ENCODE data around the gene FAM107B.

FAM107B gene

GRCh38 chr10:14481752-14482151 lies 292.9 kb downstream of the FAM107B start:
- H3K36me3 ChIP-seq = no peaks in the 10 kb centered on the region
- H3K4me1 ChIP-seq (ENCODE audit: control insufficient read depth in 1 of 2, insufficient read depth in 1 of 2, low read depth in 1 of 2, low read length in 1 of 2) = no peaks in the 10 kb centered on the region
- no peak overlapping the region for H3K27ac ChIP-seq
- TF ChIP-seq CTCF (IDR thresholded peaks at IDR 0.05) = no peak
- H3K9me3 ChIP-seq = no peaks in the 10 kb centered on the region
- no peak overlapping the region for H3K4me3 ChIP-seq (ENCODE audit: low read depth in 1 of 2, low read length in 1 of 2)
- peaks cover 78% of the 10 kb centered on the region for H3K27me3 ChIP-seq

DNA sequence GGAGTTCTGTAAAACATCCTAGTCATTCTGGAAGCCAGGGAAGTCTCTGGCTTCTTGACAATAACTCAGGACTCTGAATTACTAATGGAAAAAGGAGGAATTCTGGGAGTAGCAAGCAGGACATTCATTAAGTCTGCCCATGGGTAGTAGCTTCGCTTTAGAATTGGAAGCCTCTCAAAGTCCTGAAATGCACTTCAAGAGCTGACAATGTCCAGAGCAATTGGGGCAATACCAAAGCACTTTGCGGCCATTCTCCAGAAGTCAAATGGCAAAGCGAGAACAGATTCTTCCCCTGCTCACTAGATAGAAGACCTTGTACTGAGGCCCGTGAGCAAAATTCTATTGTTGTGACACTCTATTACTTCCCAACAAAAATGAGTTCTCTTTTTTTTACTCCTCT lies 293.7 kb downstream of the FAM107B start:
- no peak for TF ChIP-seq CTCF (IDR thresholded peaks at IDR 0.05)
- Histone ChIP-seq H3K27me3 (peaks cover 78% of the 10 kb centered on the region), H3K27ac (no peak overlapping the region), H3K36me3 (no peaks in the 10 kb centered on the region), H3K4me1 (ENCODE audit: control insufficient read depth in 1 of 2, insufficient read depth in 1 of 2, low read depth in 1 of 2, low read length in 1 of 2) (no peaks in the 10 kb centered on the region), H3K4me3 (ENCODE audit: low read depth in 1 of 2, low read length in 1 of 2) (no peak overlapping the region), H3K9me3 (no peaks in the 10 kb centered on the region)

DNA sequence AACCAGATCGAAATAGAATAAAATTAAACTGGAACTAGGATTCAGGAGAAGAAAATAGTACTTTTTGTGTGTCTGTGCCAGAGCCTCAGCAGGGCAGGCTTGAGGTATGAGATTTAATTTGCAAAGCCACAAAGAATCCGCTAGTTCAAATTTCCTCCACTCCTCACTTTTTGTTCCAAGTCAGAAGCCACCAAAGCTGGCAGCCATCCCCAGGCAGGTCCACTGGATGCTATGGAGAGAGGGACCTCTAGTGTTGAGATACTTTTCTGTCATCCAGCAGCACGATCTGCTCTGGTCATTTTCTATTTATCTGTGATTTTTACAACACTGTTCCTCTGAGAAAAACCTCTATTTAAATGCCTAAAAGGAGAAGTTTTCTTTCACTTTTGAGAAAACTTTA lies 296.1 kb downstream of the FAM107B start:
- Histone ChIP-seq H3K9me3 (no peaks in the 10 kb centered on the region), H3K27me3 (peaks cover 80% of the 10 kb centered on the region), H3K4me3 (ENCODE audit: low read depth in 1 of 2, low read length in 1 of 2) (no peak overlapping the region), H3K36me3 (no peaks in the 10 kb centered on the region), H3K27ac (no peak overlapping the region), H3K4me1 (ENCODE audit: control insufficient read depth in 1 of 2, insufficient read depth in 1 of 2, low read depth in 1 of 2, low read length in 1 of 2) (no peaks in the 10 kb centered on the region)
- no peak for TF ChIP-seq CTCF (IDR thresholded peaks at IDR 0.05)

GRCh38 chr10:14478201-14478600 lies 296.5 kb downstream of the FAM107B start:
- Histone ChIP-seq H3K27me3 (peaks cover 79% of the 10 kb centered on the region), H3K4me3 (ENCODE audit: low read depth in 1 of 2, low read length in 1 of 2) (no peak overlapping the region), H3K9me3 (no peaks in the 10 kb centered on the region), H3K27ac (no peak overlapping the region), H3K36me3 (no peaks in the 10 kb centered on the region), H3K4me1 (ENCODE audit: control insufficient read depth in 1 of 2, insufficient read depth in 1 of 2, low read depth in 1 of 2, low read length in 1 of 2) (no peaks in the 10 kb centered on the region)
- no peak for TF ChIP-seq CTCF (IDR thresholded peaks at IDR 0.05)

DNA sequence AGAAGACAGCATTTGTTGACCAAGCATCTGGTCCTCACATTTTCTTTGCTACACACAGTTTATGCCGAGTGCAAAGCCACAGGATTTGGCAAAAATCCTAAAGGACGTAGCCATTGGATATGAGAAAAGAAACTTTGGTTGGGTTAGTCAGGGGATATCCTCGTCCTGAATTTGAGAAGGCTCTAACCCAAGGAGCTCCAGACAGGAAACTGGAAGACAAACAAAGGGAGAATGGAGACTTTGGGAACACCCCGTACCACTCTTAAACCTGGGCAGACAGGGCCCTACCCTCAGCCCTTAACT lies 297.3 kb downstream of the FAM107B start:
- H3K4me1 ChIP-seq (ENCODE audit: control insufficient read depth in 1 of 2, insufficient read depth in 1 of 2, low read depth in 1 of 2, low read length in 1 of 2) = no peaks in the 10 kb centered on the region
- peaks cover 77% of the 10 kb centered on the region for H3K27me3 ChIP-seq
- H3K27ac ChIP-seq = no peak overlapping the region
- H3K9me3 ChIP-seq = no peaks in the 10 kb centered on the region
- no peak for TF ChIP-seq CTCF (IDR thresholded peaks at IDR 0.05)
- H3K4me3 ChIP-seq (ENCODE audit: low read depth in 1 of 2, low read length in 1 of 2) = no peak overlapping the region
- H3K36me3 ChIP-seq = no peaks in the 10 kb centered on the region
